Hindlimb muscle (tissue), 1 donor: ENCODE results near the gene DVL3. TPM values are rescaled to one million over a fixed set of nuclear protein-coding genes. Genes with fewer than 3 reads are reported as not detected.
A peak's percentile ranks its signal among the peaks of the same experiment; 100 is the strongest.
"Not testable (repeated sequence)": the region's sequence is repeated elsewhere in the genome, so short reads cannot be mapped to it uniquely, and the experiment has no call there.

Experiments
- DNase-seq: peaks from one replicate; pipeline ENCODE4 v3.0.0-alpha.2; 2013
- polyA plus RNA-seq: library from polyadenylated mRNA; unstranded; fragments of 120-200 nt; gene quantifications from one replicate; pipeline ENCODE4 v1.2.1, GENCODE V29; 2013; ENCODE audit not compliant: insufficient read length

DVL3 gene
- polyA plus RNA-seq, 1 donor, result 97.4 TPM

DNA sequence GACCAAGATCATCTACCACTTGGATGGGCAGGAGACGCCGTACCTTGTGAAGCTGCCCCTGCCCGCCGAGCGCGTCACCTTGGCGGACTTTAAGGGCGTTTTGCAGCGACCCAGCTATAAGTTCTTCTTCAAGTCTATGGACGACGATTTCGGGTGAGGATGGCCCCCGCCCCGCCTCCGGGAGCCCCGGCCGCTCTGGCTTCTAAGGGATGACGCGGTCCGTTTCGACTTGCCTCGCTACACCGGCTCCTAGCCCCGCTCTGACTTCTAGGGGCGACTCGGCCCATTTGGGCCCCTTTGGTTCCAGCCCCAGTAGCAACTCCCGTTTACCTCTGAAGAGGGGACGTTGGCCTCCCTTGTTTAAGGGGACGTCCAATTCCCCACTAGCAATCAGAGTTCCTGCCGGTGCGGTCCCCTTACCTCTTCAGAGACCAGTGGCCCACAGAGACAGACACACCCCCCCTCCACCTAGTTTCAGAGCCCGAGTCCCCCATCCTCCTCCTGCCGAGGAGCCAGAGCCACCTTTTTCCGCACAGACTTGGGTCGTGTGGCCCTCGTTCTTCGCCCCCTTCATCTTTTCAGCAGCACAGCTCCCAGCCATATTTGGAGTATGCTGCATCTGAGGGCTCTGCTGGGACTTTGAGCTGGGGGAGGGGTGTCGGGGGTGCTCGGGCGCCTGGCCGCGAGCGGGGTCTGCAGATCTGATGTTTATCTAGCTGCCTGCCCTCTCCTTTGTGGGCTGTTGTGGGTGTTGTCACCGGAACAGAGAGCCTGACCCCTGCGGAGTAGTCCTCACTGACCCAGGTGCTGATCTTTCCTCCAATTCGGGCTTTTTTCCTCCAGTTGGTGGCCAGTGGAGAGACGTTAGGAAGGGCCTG is 706 bp downstream of the DVL3 start:
- DNase-seq, result no peak

DNA sequence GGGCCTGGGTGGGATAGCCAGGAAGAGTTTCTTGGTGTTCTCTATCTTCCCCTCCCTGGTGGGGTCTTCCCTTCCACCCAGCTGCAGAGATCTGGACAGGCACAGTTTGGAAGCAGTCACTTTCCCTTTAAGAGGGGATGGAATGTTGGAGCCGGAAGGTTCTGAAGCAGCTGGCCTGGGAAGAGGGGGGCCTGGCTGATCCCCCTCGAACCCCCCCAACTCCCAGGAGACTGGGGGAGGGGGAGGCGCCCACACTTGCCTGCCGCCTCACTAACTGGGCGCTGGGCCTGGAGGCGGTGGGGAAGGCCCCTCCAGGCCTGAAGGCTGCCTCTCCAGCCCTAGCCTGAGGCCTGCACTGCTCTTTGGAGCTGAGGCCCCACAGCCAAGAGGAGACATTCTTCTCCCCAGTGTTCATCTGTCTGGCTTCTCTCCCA is 1.4 kb downstream of the DVL3 start:
- DNase-seq, result peak; percentile 82

DNA sequence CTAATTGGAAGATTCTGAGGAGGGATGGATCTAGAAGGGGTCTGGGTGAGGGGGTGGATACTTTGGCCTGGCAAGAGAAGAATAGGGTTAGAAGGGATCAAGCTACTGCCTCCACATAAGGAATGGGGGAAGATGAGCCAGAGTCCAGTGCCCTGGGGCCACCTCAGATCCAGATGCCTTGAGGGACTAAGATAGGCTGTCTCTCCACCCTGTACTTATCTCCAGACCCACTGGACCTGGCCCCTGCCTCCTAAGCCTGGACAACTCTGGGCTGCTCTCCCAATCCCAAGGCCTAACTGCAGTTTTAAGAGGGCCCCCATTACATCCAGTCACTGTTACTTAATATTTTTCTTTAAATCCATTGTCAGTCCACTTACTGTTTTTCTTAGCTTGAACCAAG is 2.0 kb downstream of the DVL3 start:
- DNase-seq, result no peak

DNA sequence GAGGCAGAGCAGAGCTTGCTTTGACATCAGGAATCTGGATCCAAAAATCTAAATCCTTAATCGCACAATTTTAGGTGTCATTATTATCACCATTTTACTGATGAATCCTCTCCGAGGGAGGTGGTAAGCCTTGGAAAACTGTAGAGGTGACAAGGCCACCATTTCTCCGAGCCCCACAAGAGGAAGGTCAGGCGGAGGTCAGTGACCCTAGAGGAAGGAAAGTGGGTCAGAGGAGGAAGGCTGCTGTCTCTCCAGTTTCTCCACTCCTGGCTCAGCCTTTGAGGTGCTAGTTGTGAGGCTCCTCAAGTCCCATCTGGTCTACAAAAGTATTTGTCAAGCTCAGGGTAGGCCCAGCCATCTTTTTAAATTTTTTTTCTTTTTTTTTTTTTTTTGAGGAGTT is 3.2 kb downstream of the DVL3 start:
- DNase-seq, result no peak

DNA sequence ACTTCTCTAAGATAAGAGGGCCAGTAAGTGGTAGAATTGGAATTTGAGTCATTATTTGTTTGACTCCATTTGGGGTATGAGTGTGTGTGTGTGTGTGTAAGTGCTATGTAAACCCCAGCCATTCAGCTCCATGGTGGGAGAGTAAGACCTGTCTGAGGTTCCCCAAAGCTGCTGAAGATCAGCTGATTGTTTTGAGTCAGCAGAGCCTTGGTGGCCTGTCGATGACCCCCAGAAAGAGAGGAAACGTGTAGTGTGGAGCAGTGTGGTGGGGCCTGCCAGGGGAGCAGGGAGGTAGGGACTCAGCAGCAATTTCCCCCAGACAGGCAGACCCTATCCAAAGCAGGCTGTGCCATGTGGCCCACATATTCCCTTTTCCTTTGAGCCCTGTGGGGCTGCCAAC is 5.3 kb downstream of the DVL3 start:
- no peak for DNase-seq

DNA sequence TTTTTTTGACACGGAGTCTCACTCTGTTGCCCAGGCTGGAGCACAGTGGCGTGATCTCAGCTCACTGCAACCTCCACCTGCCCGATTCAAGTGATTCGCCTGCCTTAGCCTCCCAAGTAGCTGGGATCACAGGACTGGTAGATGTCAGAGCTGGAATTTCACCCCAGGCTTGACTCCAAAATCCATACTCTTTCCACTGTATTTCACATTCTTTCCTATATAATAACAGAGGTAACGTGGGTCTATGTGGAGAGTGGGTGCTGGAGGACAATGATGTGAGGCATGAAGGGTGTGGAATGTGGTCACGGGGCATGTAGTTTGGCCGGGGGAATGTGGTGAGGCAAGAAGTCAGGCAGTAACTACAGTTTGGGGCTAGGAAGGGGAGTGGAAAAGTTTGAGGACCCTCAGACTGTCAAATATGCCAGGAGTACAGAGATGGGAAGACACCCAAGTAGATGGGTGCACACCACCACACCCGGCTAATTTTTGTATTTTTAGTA is 7.4 kb downstream of the DVL3 start:
- DNase-seq, result not testable (repeated sequence)

DNA sequence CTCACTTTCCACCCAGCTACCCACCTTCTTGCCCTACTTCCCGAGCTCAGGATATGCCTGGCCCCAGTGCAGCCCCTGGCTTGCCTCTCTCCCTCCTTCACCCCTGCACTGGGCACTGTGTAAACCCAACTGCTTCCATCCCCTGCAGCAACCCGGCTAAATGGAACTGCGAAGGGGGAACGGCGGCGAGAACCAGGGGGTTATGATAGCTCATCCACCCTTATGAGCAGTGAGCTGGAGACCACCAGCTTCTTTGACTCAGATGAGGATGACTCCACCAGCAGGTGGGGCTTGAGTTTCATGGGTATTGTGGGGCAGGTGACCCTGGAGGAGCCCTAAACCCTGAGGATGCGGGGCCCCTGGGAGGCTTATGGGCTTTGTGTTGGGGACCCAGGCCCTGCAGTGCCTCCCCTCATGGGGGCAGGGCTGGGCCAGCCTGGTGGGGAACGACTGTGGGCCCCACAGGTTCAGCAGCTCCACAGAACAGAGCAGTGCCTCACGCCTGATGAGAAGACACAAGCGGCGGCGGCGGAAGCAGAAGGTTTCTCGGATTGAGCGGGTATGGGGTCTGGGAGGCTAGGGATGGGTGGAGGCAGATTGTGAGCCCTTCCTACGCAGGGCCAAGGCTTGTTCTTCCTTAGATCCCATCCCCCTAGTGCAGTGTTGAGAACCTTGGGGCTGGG is 9.6 kb downstream of the DVL3 start:
- no peak for DNase-seq

DNA sequence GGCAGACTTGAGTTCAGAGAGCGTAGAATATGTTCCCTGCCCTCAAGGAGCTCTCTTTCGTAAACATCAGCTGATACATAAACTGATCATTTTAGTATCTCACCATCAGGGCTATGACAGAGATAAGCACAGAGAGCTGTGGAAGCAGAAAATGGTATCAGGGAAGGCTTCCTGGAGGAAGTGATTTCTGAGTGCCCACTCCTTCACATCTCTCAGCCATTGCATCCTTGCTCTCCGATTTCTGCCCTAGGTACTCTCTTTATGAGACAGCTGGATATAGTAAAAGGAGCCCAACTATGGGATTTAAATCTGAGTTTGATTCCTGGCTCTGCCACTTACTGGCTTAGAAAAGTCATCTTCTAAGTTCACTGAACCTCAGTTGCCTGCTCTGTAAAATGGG is 10.4 kb downstream of the DVL3 start:
- no peak for DNase-seq

DNA sequence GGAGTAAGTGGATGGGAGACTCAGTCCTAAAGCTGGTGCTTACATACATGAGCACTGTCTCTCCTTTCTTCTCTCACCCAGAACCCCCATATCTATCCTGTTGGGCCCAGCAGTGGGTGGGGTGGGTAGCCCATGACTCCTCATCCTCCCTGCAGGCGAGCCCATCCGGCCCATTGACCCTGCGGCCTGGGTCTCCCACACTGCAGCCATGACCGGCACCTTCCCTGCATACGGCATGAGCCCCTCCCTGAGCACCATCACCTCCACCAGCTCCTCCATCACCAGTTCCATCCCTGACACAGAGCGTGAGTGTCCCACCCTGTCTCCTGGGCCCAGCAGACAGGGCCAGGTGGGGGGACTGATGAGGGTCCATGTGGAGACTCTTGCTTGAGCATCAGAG is 11.5 kb downstream of the DVL3 start:
- no peak for DNase-seq

DNA sequence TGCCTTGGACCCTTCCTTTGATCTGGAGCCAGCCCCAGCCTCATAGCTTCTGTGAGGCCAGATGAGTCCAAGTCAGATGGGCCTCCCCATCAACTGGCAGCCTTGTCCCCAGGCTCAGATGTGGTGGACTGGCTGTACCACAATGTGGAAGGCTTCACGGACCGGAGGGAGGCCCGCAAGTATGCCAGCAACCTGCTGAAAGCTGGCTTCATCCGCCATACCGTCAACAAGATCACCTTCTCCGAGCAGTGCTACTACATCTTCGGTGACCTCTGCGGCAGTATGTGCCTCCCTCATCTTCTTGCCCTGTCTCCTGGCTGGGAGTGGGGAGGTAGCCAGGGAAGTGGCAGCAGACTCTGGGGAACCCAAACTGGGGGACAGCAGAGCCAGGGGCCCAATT is 12.6 kb downstream of the DVL3 start:
- no peak for DNase-seq

DNA sequence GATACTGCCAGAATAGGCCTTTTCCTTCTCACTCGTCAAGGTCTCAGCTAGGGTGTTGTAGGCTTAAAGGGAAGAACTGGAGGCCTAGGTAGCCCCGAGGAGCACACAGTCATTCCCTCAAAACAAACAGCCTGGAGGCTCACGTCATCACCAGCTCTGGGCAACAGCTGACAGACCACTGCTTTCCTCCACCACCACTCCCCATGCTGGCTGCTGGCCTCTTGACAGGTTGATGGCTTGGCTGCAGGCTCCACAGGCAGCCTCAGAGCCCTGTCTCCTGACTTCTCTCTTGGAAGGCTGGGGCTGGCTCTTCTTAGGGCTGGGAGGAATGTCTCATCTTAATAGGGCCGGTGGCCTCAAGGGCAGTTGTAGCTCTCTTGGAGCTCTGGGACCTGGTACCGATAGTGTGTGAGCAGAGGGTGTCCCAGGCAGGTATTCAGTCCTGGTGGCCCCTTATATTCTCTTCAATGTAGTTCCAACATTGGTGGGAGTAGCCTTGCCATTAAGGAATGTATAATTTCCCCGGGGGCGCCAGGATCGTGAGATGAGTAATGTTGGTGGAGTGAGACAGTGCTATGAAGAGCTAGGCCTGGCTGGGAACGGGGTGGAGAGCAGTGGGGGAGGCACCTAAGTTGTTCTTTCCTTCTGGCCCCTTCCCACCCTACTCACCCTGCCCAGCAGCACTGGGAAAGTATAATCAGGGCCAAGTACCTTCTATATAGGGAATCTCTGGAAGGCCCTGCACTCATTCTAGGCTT is 13.4 kb downstream of the DVL3 start:
- no peak for DNase-seq

DNA sequence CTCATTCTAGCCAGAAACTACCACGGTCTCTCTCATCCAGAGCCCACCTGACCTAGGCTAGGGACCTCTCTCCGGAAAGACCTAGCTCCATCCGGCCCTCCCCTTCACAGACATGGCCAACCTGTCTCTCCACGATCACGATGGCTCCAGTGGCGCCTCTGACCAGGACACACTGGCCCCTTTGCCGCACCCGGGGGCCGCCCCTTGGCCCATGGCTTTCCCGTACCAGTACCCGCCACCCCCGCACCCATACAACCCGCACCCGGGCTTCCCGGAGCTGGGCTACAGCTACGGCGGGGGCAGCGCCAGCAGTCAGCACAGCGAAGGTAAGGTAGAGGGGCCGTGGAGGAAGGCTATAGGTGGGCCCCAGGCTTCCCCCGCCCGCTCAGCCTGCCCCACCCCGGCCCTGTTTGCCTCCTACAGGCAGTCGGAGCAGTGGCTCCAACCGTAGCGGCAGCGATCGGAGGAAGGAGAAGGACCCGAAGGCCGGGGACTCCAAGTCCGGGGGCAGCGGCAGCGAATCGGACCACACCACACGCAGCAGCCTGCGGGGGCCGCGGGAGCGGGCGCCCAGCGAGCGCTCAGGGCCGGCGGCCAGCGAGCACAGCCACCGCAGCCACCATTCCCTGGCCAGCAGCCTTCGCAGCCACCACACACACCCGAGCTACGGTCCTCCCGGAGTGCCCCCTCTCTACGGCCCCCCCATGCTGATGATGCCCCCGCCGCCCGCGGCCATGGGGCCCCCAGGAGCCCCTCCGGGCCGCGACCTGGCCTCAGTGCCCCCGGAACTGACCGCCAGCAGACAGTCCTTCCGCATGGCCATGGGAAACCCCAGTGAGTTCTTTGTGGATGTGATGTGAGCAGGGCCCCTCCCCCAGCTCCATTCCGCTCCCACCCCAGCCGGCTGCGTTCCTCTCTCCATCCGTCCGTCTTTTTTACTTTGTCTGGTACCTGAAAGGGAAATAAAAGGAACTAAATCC is 15.0 kb downstream of the DVL3 start:
- DNase-seq, result no peak

DNA sequence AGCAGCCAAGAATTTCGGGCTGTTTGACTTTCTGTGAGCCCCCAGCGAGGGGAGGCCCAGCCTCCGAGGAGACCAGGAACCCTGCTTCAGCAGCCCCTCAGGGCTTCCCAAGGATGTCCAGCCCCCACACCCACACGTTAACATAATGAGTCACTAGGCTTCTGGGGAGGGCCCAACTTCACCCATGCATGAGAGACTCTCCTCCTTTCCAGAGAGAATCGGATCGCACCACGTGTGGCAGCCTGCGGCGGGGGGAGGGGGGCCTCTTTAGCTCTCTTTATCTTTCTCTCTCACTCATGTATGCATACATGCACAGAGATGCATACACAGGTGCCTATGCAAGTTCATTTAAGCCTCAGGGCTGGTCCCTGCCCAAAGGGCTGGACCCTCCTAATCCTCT is 16.4 kb downstream of the DVL3 start:
- no peak for DNase-seq

DNA sequence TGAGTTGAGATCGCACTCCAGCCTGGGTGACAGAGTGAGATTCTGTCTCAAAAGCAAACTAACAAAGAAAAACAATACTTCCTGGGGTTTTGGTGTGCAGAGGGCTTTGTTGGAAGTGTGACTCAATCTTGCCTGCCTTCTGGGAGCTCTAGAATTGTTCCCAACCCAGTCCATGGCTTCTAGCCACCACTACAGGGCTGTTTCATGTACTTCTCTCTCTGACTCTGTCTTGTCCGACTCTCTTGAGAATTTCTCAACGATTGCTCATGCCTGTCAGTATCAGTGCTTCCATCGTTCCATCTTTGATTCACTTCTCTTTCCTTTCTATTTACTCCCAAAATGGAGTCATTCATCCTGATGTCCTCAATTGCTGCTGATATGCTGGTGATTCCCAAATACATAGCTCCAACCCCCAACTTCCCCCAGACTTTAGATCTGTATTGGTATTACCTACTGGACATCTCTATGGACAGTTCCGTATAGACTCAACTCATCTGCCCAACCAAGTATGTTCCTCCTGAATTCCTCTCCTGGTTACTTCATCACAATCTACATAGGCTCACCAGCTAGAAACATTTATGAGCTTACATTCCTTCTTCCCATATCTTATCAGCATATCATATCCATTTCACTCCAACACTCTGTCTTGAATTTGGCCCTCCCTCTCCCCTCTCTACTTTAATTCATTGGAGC is 17.6 kb downstream of the DVL3 start:
- DNase-seq, result no peak

DNA sequence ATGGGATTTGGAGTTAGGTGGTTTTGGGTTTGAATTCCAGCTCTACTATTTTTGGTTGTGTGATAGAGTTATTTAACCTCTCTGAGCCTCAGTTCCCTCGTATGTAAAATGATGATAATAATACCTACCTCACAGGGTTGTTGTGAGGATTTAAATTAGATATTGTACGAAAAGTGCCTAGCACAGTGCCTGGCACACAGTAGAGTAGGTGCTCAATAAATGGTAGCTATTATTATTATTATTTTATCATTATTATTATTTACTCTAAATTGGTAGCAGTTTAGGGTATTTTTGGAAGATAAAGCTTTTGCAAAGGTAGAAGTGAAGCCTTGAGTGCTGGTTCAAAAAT is 18.2 kb downstream of the DVL3 start:
- DNase-seq, result no peak

DNA sequence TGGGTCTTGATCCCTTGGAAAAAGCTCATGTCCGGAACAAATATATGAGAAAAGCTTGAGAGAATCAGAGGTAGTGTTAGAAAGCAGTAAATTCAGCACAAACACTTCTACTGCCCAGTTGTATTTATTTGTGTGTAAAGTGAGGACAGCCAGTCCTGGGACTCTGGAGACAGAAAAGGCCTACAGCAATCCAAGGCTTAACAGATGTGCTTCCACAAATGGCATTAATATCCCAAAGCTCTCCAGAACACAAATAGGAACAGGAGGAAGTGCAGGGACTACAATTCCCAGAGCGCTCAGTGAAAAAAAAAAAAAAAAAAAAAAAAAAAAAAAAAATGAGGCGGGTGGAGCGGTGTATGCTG is 19.1 kb downstream of the DVL3 start:
- DNase-seq, result no peak

DNA sequence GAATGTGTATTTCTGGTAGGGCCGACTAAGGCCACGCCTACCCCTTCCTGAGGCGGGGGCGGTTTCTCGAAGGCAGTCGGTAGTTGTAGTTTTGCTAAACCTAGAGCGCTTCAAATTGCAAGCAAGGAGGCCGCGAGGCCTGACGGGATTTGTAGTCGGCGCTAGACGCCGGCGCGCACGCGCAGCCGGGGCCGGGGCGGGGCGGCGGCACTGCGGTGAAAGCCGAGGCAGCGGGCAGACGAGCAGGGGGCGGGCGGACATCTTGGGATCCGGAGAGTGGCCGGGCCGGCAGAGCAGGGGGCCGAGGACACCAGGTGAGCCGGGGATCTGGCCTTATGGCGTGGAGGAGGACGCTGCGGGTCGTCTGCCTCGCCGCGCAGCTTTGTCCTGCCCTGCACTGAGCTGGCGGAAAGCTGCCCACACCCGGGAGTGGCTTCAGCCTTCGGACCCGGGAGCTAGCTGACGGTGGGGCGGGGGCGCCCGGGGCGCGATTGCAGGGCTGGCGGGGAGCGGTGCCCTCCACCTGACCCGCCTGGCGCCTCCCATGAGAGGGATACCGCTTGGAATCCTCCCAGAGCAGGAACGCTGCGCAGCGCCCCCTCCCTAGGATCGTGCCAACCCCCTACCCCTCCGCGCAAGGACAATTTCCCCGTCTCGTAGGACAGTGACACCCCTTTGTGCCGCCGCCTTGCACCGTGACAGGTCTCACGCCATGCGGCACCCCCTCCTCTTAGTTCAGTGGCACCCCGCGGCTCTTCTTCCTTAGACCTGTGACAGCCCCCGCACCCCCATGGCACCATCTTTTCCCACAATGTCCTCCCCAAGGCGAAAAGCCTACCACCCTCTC is 19.7 kb downstream of the DVL3 start, which contains the start of gene AP2M1:
Gene AP2M1 (plus strand): TSS at position 210 of the 847 bp plus-strand sequence. CDS start 2,139 bp downstream, outside the sequence.
- DNase-seq, result peak; percentile 99

DNA sequence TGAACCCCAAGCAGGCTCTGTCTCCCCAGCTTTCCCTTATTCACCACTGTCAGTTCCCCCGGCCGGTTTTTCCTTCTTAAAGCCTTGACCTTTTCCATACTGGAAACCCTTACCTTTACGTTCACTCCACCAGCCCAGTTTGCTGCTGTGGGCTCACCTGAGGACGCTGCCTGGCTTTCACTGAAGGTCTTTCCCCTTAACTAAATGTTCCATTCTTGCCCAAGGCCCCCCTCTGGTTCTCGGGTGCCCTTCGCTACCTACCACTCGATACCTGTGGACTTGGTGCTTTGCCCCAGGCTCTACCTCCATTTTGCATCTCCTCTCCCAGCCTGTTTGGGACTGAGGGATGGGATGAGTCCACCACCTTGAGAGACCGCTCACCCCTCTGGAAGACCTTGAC is 20.3 kb downstream of the DVL3 start:
- no peak for DNase-seq

DNA sequence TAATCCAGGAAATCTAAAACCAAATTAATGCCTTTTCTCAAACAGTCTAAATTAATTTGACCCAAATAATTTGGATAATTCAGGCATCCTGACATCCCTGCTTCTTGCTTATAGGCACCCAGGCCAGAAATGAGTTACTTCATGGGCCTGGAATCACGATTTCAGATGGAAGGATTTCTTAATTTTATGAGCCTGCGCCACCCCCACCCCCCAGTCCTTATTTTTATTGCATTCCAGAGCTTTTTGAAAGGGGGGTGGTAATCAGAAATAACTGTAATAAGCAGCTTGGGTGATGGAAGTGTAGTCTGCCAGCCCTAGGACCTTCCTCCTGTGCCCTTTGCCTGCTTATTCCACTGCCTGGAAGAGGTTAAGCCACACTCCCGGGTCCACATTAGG is 20.8 kb downstream of the DVL3 start:
- no peak for DNase-seq
